K562 (cell line): ENCODE results near the gene KRT222. TPM values are rescaled to one million over a fixed set of nuclear protein-coding genes. Genes with fewer than 3 reads are reported as not detected.

ENCODE experiments used
- ATAC-seq: fragments of 200-7000 bp; cut with Tn5 transposase; 3 replicates; pipeline ENCODE4 v1.9.1; 2020; ENCODE audit warnings: moderate library complexity
- BruUV-seq: library from RNA; stranded (reverse); fragments of 400-500 nt; replicated peaks from 2 replicates; lab custom pipeline; 2021; lab: Mats Ljungman, UMichigan
- CTCF ChIA-PET: fragments of 300-600 bp; formaldehyde crosslinking; extraction: SDS; loops from one replicate; lab custom pipeline; 2021; ENCODE audit warnings: low intra/inter-chr PET ratio; lab: Yijun Ruan, JAX
- POLR2A ChIA-PET: fragments of 300-600, 350-650 bp; sonication (Branson Sonifier 250); formaldehyde crosslinking; extraction: SDS; loops from one replicate; lab custom pipeline; 2021; ENCODE audit warnings: antibody characterized with exemption, inconsistent platforms; lab: Yijun Ruan, JAX
- DNase-seq, 4 experiments: peaks; one replicate each; pipeline versions ENCODE4 v3.0.0 to v3.0.0-alpha.2; 2011 to 2018; ENCODE audit warnings: low spot score in 3 of 4, mixed read lengths in 3 of 4; ENCODE audit errors: extremely low read depth in 1 of 4
- FAIRE-seq: peaks from 2 replicates; lab custom pipeline; 2011; peaks lifted over from hg19 to GRCh38; lab: Jason Lieb, UNC
- H2AFZ ChIP-seq: 2 replicates; pipeline ENCODE4 v1.6.0; 2011; ENCODE audit warnings: low read depth, low read length, control low read depth, inconsistent platforms
- H3K27ac ChIP-seq: fragments of 200-600 bp; 3 replicates; pipeline ENCODE4 v1.8.0; 2011; ENCODE audit warnings: low read depth, mild to moderate bottlenecking, control low read depth, inconsistent platforms, low read length, moderate library complexity, mixed read lengths; ENCODE audit errors: extremely low read depth
- H3K27me3 ChIP-seq, 2 experiments: fragments of 300-600 bp in 1 of 2; 2 replicates in 1 of 2; 3 replicates in 1 of 2; pipeline versions ENCODE4 v1.6.0 to v1.8.0; 2011; ENCODE audit warnings: inconsistent platforms in 2 of 2, low read length in 2 of 2, mild to moderate bottlenecking in 1 of 2, mixed read lengths in 1 of 2, moderate library complexity in 1 of 2; ENCODE audit not compliant: control insufficient read depth in 2 of 2, insufficient read depth in 2 of 2
- H3K36me3 ChIP-seq: fragments of 300-600 bp; 3 replicates; pipeline ENCODE4 v1.8.0; 2011; ENCODE audit warnings: mild to moderate bottlenecking, low read length, inconsistent platforms; ENCODE audit not compliant: control insufficient read depth, insufficient read depth
- H3K4me1 ChIP-seq, 2 experiments: fragments of 200-600 bp in 1 of 2; replicated peaks in 1 of 2; 2 replicates in 1 of 2; 3 replicates in 1 of 2; pipeline versions ENCODE4 v1.5.1 to v1.8.0; 2011; ENCODE audit warnings: inconsistent platforms in 2 of 2, low read length in 2 of 2, mild to moderate bottlenecking in 1 of 2, mixed read lengths in 1 of 2, moderate library complexity in 1 of 2; ENCODE audit not compliant: control insufficient read depth in 2 of 2, insufficient read depth in 2 of 2
- H3K4me2 ChIP-seq: 2 replicates; pipeline ENCODE4 v1.6.1; 2011; ENCODE audit warnings: low read length, control low read depth, inconsistent platforms, mixed read lengths; ENCODE audit not compliant: insufficient read depth
- H3K4me3 ChIP-seq: fragments of 200-600 bp; sonication (generic), shearing (Covaris generic); 2 replicates; pipeline ENCODE4 v1.5.1; 2016; ENCODE audit warnings: control low read depth, inconsistent platforms
- H3K79me2 ChIP-seq: fragments of 200-600 bp; 3 replicates; pipeline ENCODE4 v1.8.0; 2011; ENCODE audit warnings: low read length, inconsistent platforms; ENCODE audit not compliant: control insufficient read depth, insufficient read depth
- H3K9ac ChIP-seq, 2 experiments: 2 replicates each; pipeline versions ENCODE4 v1.6.0 to v1.6.1; 2011; ENCODE audit warnings: low read depth in 2 of 2, low read length in 2 of 2, control low read depth in 1 of 2, inconsistent platforms in 1 of 2, mild to moderate bottlenecking in 1 of 2, mixed read lengths in 1 of 2; ENCODE audit not compliant: insufficient read depth in 1 of 2
- H3K9me1 ChIP-seq: one replicate; pipeline ENCODE4 v1.6.0; 2011; ENCODE audit warnings: inconsistent platforms, mild to moderate bottlenecking, low read length, moderate library complexity; ENCODE audit not compliant: control insufficient read depth, insufficient read depth
- H3K9me3 ChIP-seq: replicated peaks from 2 replicates; pipeline ENCODE4 v1.5.1; 2011; ENCODE audit warnings: low read depth, low read length, inconsistent platforms; ENCODE audit not compliant: control insufficient read depth, insufficient read depth
- H4K20me1 ChIP-seq: replicated peaks from 2 replicates; pipeline ENCODE4 v1.6.1; 2011; ENCODE audit warnings: low read length, inconsistent platforms, mixed read lengths; ENCODE audit not compliant: control insufficient read depth, insufficient read depth
- ADNP ChIP-seq: fragments of 200-800 bp; sonication (Bioruptor generic); IDR thresholded peaks from 2 replicates; pipeline ENCODE4 v1.6.1; 2016; ENCODE audit warnings: missing genetic modification characterization, missing compliant biosample characterization
- BCOR ChIP-seq: fragments of 450-650 bp; IDR thresholded peaks from 2 replicates; pipeline ENCODE4 v1.6.1; 2016
- ESRRA ChIP-seq: fragments of 450-650 bp; IDR thresholded peaks from 2 replicates; pipeline ENCODE4 v1.6.1; 2014; ENCODE audit warnings: low read depth, mild to moderate bottlenecking, moderate library complexity, borderline replicate concordance
- GABPB2 ChIP-seq: fragments of 250-450 bp; sonication (Bioruptor Pico); conservative IDR thresholded peaks from 2 replicates; pipeline ENCODE4 v1.5.1; 2021; ENCODE audit warnings: mild to moderate bottlenecking
- HNRNPLL ChIP-seq: fragments of 200-400 bp; formaldehyde crosslinking; IDR thresholded peaks from 2 replicates; pipeline ENCODE4 v1.6.1; 2017; ENCODE audit warnings: low read length, low read depth, mild to moderate bottlenecking; ENCODE audit not compliant: poor library complexity, severe bottlenecking
- KDM1A ChIP-seq, 2 experiments: fragments of 450-650 bp; IDR thresholded peaks; 2 replicates each; pipeline ENCODE4 v1.6.1; 2016; ENCODE audit warnings: mild to moderate bottlenecking in 2 of 2
- MYNN ChIP-seq, 2 experiments: sonication (generic); formaldehyde crosslinking in 1 of 2; IDR thresholded peaks; 2 replicates each; pipeline versions ENCODE4 v1.5.0 to v1.6.1; 2016 to 2020; ENCODE audit warnings: antibody characterized with exemption in 1 of 2, missing genetic modification reagents in 1 of 2
- RBM25 ChIP-seq: fragments of 200-400 bp; formaldehyde crosslinking; IDR thresholded peaks from 2 replicates; pipeline ENCODE4 v1.6.1; 2018; ENCODE audit warnings: low read length, low read depth, moderate library complexity; ENCODE audit not compliant: severe bottlenecking
- RCOR1 ChIP-seq, 2 experiments: IDR thresholded peaks; 2 replicates each; pipeline ENCODE4 v1.6.1; 2012; ENCODE audit warnings: low read depth in 2 of 2, low read length in 2 of 2, borderline replicate concordance in 1 of 2, improper control_type of control experiment in 1 of 2
- ZBTB43 ChIP-seq: sonication (generic); formaldehyde crosslinking; IDR thresholded peaks from 2 replicates; pipeline ENCODE4 v1.8.0; 2023; ENCODE audit warnings: mild to moderate bottlenecking, missing genetic modification reagents
- ZNF324 ChIP-seq: fragments of 250-450 bp; sonication (Bioruptor Pico); IDR thresholded peaks from 2 replicates; pipeline ENCODE4 v1.4.0; 2020; ENCODE audit warnings: mild to moderate bottlenecking
- ZNF347 ChIP-seq: fragments of 450-650 bp; formaldehyde crosslinking; IDR thresholded peaks from 2 replicates; pipeline ENCODE4 v1.4.0; 2020; ENCODE audit warnings: low read depth, mild to moderate bottlenecking, moderate library complexity
- in situ Hi-C: fragments of 300-500 bp; cut with MboI; formaldehyde crosslinking; loops from 4 replicates; pipeline ENCODE4 v1.15.0; 2018; ENCODE audit warnings: inconsistent platforms, mixed read lengths
- intact Hi-C: fragments of 100-400 bp; cut with micrococcal nuclease; formaldehyde crosslinking; loops from 2 replicates; pipeline ENCODE4 v1.14.2; 2022
- polyA plus RNA-seq, 8 experiments: library from polyadenylated mRNA; depleted of rRNA in 4 of 8; stranded (reverse) in 5 of 8; unstranded in 3 of 8; fragments of >200 nt; fragmentation: Nextera tagmentation in 2 of 8; fragmentation: Illumina TruSeq in 1 of 8; extraction: Ambion mirVana in 2 of 8; extraction: Trizol in 1 of 8; gene quantifications; 2 replicates each; pipeline versions ENCODE4 v1.2.1 to v1.2.3, GENCODE V29; 2011 to 2014; ENCODE audit warnings: inconsistent platforms in 1 of 8, missing spikeins in 1 of 8
- total RNA-seq, 7 experiments: library from RNA; depleted of rRNA in 6 of 7; stranded (reverse); fragments of >200 nt in 6 of 7; fragmentation: Illumina TruSeq in 2 of 7; extraction: Trizol in 2 of 7; gene quantifications; 2 replicates each; pipeline versions ENCODE4 v1.2.1 to v1.2.3, GENCODE V29; 2011 to 2021; ENCODE audit warnings: low replicate concordance in 1 of 7

KRT222 gene
- total and polyA plus RNA-seq, 9 of the 15 experiments (the other 6 are each of a cell fraction or from before 2014, with no cell fraction given): 0.03 to 0.11 (median 0.05) TPM; not detected in 5

GRCh38 chr17:40659911-40660310 lies 5.1 kb downstream of the KRT222 start (continued):
- TF ChIP-seq GABPB2 (CRISPR knock-in tag): no peak
- TF ChIP-seq ZBTB43: no peak

GRCh38 chr17:40658396-40658795 lies 6.6 kb downstream of the KRT222 start:
- no peak for FAIRE-seq

More at GRCh38 chr17:40658396-40658795, 6.6 kb downstream of the KRT222 start:
- POLR2A ChIA-PET: no interaction called here
- H2AFZ ChIP-seq: no peak overlapping the region
- BruUV-seq: no TSS peak
- H3K4me1 ChIP-seq: no peaks in the 10 kb centered on the region
- no peak for TF ChIP-seq MYNN (IDR thresholded peaks at IDR 0.05)
- TF ChIP-seq MYNN (CRISPR knock-in tag; IDR thresholded peaks at IDR 0.05): no peak
- TF ChIP-seq HNRNPLL: no peak
- no peak for TF ChIP-seq ZNF324 (CRISPR knock-in tag)
- peak; percentile 91 for TF ChIP-seq RBM25
- TF ChIP-seq KDM1A (IDR thresholded peaks at IDR 0.05): peak; percentile 35 to 67; a peak in 2 of 4 replicates
- TF ChIP-seq BCOR: peak; percentile 85
- TF ChIP-seq ESRRA: peak; percentile 95
- no peak for TF ChIP-seq ZNF347 (CRISPR knock-in tag)
- peak in 1 of 2 experiments; percentile 53; a peak in 2 of 4 replicates for TF ChIP-seq RCOR1 (IDR thresholded peaks at IDR 0.05; ENCODE audit: borderline replicate concordance in 1 of 2, low read depth in 2 of 2, low read length in 2 of 2)
- TF ChIP-seq ADNP (tag): peak; percentile 89
- in situ Hi-C loops (no loop called here), intact Hi-C loops (no loop called here)
- H3K4me3 ChIP-seq: no peak overlapping the region
- ATAC-seq (no peak), DNase-seq (no peak)
- H3K36me3 ChIP-seq: no peaks in the 10 kb centered on the region
- H3K27ac ChIP-seq: no peak overlapping the region
- no peaks in the 10 kb centered on the region for H4K20me1 ChIP-seq
- H3K9me1 ChIP-seq: no peaks in the 10 kb centered on the region
- H3K79me2 ChIP-seq: no peaks in the 10 kb centered on the region
- no peak overlapping the region for H3K9ac ChIP-seq
- no peaks in the 10 kb centered on the region for H3K9me3 ChIP-seq
- H3K27me3 ChIP-seq: peaks cover 4 to 9% of the 10 kb centered on the region in 2 experiments; a peak in 3 of 5 replicates
- no peak overlapping the region for H3K4me2 ChIP-seq
- CTCF ChIA-PET: no interaction called here
